SK-N-SH treated with all-trans-retinoic acid at 6 μM for 48 hours (cell line): Measurements from ENCODE around the gene CTNNA3.

Source experiments
- ATAC-seq: fragments of 200-7000 bp; cut with Tn5 transposase; 3 replicates; pipeline ENCODE4 v1.9.1; 2020; ENCODE audit warnings: mild to moderate bottlenecking, moderate library complexity
- ARNTL ChIP-seq: fragments of 450-650 bp; formaldehyde crosslinking; IDR thresholded peaks from 2 replicates; pipeline ENCODE4 v1.5.0; 2020; ENCODE audit warnings: low read depth, mild to moderate bottlenecking, moderate library complexity, borderline replicate concordance
- BACH2 ChIP-seq: fragments of 250-450 bp; sonication (Bioruptor Pico); IDR thresholded peaks from 2 replicates; pipeline ENCODE4 v1.9.0; 2021; ENCODE audit warnings: mild to moderate bottlenecking, borderline replicate concordance
- ESRRG ChIP-seq: fragments of 250-450 bp; sonication (Bioruptor Pico); IDR thresholded peaks from 2 replicates; pipeline ENCODE4 v1.6.1; 2021; ENCODE audit warnings: mild to moderate bottlenecking
- GLIS3 ChIP-seq: fragments of 250-450 bp; sonication (Bioruptor Pico); IDR thresholded peaks from 2 replicates; pipeline ENCODE4 v1.5.0; 2020; ENCODE audit warnings: mild to moderate bottlenecking, moderate library complexity
- ISL1 ChIP-seq: fragments of 250-450 bp; sonication (Bioruptor Pico); IDR thresholded peaks from 2 replicates; pipeline ENCODE4 v2.1.2; 2022; ENCODE audit warnings: mild to moderate bottlenecking, moderate library complexity
- OSR1 ChIP-seq: fragments of 250-450 bp; sonication (Bioruptor Pico); IDR thresholded peaks from 2 replicates; pipeline ENCODE4 v1.8.0; 2022; ENCODE audit warnings: moderate library complexity, mild to moderate bottlenecking, inconsistent platforms
- PPARA ChIP-seq: fragments of 250-450 bp; sonication (Bioruptor Pico); IDR thresholded peaks from 2 replicates; pipeline ENCODE4 v1.5.0; 2020; ENCODE audit warnings: mild to moderate bottlenecking, borderline replicate concordance
- RARB ChIP-seq: fragments of 250-450 bp; sonication (Bioruptor Pico); IDR thresholded peaks from 2 replicates; pipeline ENCODE4 v1.8.0; 2021; ENCODE audit warnings: mild to moderate bottlenecking, moderate library complexity
- TCF4 ChIP-seq: fragments of 250-450 bp; sonication (Bioruptor Pico); IDR thresholded peaks from 2 replicates; pipeline ENCODE4 v1.8.0; 2021; ENCODE audit warnings: mild to moderate bottlenecking, moderate library complexity, borderline replicate concordance
- TOX ChIP-seq: fragments of 250-450 bp; sonication (Bioruptor Pico); IDR thresholded peaks from 2 replicates; pipeline ENCODE4 v1.8.0; 2021; ENCODE audit warnings: mild to moderate bottlenecking, moderate library complexity, borderline replicate concordance
- ZC3H10 ChIP-seq: fragments of 250-450 bp; sonication (Bioruptor Pico); IDR thresholded peaks from 2 replicates; pipeline ENCODE4 v1.5.1; 2021; ENCODE audit warnings: mild to moderate bottlenecking, moderate library complexity
- ZFP3 ChIP-seq: fragments of 250-450 bp; sonication (Bioruptor Pico); IDR thresholded peaks from 2 replicates; pipeline ENCODE4 v1.5.0; 2020; ENCODE audit warnings: mild to moderate bottlenecking, moderate library complexity
- ZFP30 ChIP-seq: fragments of 450-650 bp; formaldehyde crosslinking; IDR thresholded peaks from 2 replicates; pipeline ENCODE4 v1.5.0; 2022; ENCODE audit warnings: mild to moderate bottlenecking, moderate library complexity
- ZNF565 ChIP-seq: fragments of 450-650 bp; formaldehyde crosslinking; conservative IDR thresholded peaks from 2 replicates; pipeline ENCODE4 v1.5.0; 2020; ENCODE audit warnings: low read depth, mild to moderate bottlenecking, moderate library complexity
- ZNF70 ChIP-seq: fragments of 450-650 bp; formaldehyde crosslinking; IDR thresholded peaks from 2 replicates; pipeline ENCODE4 v1.5.0; 2020; ENCODE audit warnings: mild to moderate bottlenecking, moderate library complexity
- ZNF8 ChIP-seq: fragments of 450-650 bp; formaldehyde crosslinking; IDR thresholded peaks from 2 replicates; pipeline ENCODE4 v1.5.0; 2020; ENCODE audit warnings: mild to moderate bottlenecking, moderate library complexity
- TF ChIP-seq, protein P1 (sequence below): fragments of 250-450 bp; sonication (Bioruptor Pico); IDR thresholded peaks from 2 replicates; pipeline ENCODE4 v1.5.0; 2020; ENCODE audit warnings: mild to moderate bottlenecking, moderate library complexity
- TF ChIP-seq, protein P2 (sequence below): fragments of 250-450 bp; sonication (Bioruptor Pico); IDR thresholded peaks from 2 replicates; pipeline ENCODE4 v1.8.0; 2021; ENCODE audit warnings: low read depth, mild to moderate bottlenecking, moderate library complexity, borderline replicate concordance
- TF ChIP-seq, protein P3 (sequence below): fragments of 250-450 bp; sonication (Bioruptor Pico); IDR thresholded peaks from 2 replicates; pipeline ENCODE4 v1.5.1; 2021; ENCODE audit warnings: mild to moderate bottlenecking, moderate library complexity
- TF ChIP-seq, protein P4 (sequence below): fragments of 250-450 bp; sonication (Bioruptor Pico); IDR thresholded peaks from 2 replicates; pipeline ENCODE4 v1.8.0; 2020; ENCODE audit warnings: mild to moderate bottlenecking, moderate library complexity, borderline replicate concordance
- TF ChIP-seq, protein P5 (sequence below): fragments of 250-450 bp; sonication (Bioruptor Pico); IDR thresholded peaks from 2 replicates; pipeline ENCODE4 v1.5.1; 2020; ENCODE audit warnings: low read depth, mild to moderate bottlenecking, moderate library complexity

CTNNA3 gene

DNA sequence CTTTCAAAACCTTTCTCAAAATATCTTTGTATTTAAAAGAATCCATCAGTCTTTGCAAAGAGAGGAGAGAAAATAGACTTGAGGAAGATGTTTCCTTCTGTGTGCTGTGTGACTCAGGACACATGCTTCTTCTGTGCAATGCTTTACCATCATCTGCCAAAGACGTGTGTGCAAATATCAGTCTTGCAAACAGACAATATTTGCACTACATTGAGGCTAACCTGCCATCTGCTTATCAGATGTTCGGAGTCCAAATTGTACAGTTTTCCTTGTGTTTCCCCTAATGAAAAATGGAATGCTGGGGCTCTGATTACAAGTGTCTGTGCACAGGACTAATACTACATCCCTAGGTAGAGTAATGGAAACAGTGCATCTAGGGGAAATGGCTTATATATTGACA is 1123.3 kb downstream of the CTNNA3 start (continued):
- TF ChIP-seq, protein P1, sequence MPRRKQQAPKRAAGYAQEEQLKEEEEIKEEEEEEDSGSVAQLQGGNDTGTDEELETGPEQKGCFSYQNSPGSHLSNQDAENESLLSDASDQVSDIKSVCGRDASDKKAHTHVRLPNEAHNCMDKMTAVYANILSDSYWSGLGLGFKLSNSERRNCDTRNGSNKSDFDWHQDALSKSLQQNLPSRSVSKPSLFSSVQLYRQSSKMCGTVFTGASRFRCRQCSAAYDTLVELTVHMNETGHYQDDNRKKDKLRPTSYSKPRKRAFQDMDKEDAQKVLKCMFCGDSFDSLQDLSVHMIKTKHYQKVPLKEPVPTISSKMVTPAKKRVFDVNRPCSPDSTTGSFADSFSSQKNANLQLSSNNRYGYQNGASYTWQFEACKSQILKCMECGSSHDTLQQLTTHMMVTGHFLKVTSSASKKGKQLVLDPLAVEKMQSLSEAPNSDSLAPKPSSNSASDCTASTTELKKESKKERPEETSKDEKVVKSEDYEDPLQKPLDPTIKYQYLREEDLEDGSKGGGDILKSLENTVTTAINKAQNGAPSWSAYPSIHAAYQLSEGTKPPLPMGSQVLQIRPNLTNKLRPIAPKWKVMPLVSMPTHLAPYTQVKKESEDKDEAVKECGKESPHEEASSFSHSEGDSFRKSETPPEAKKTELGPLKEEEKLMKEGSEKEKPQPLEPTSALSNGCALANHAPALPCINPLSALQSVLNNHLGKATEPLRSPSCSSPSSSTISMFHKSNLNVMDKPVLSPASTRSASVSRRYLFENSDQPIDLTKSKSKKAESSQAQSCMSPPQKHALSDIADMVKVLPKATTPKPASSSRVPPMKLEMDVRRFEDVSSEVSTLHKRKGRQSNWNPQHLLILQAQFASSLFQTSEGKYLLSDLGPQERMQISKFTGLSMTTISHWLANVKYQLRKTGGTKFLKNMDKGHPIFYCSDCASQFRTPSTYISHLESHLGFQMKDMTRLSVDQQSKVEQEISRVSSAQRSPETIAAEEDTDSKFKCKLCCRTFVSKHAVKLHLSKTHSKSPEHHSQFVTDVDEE (CRISPR knock-in tag) = no peak
- no peak for TF ChIP-seq ZNF70 (CRISPR knock-in tag)

DNA sequence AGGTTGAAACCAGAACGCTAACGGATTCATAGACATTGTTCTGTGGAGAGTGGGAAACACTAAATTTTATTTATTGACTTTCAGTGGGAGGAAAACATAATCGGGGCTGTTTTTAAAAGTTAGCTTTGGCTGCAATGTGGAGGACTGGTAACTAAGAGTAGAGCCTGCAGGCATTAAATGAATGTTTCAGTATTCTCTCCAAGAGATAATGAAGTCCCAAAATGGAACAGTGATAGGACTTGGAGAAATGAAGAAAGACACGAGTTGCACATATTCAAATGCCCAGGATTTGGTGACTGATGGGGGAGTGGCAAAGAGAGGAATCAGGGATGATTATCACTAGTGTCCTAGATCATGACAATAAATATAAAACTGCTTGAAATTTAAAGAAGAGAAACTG is 1130.0 kb downstream of the CTNNA3 start:
- TF ChIP-seq, protein P2, sequence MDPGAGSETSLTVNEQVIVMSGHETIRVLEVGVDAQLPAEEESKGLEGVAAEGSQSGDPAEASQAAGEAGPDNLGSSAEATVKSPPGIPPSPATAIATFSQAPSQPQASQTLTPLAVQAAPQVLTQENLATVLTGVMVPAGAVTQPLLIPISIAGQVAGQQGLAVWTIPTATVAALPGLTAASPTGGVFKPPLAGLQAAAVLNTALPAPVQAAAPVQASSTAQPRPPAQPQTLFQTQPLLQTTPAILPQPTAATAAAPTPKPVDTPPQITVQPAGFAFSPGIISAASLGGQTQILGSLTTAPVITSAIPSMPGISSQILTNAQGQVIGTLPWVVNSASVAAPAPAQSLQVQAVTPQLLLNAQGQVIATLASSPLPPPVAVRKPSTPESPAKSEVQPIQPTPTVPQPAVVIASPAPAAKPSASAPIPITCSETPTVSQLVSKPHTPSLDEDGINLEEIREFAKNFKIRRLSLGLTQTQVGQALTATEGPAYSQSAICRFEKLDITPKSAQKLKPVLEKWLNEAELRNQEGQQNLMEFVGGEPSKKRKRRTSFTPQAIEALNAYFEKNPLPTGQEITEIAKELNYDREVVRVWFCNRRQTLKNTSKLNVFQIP = no peak
- TF ChIP-seq ESRRG (CRISPR knock-in tag) (no peak), ZFP3 (CRISPR knock-in tag) (no peak), ZNF565 (CRISPR knock-in tag) (no peak), ZC3H10 (CRISPR knock-in tag) (no peak), ARNTL (no peak), ISL1 (no peak), ZFP30 (no peak), TCF4 (CRISPR knock-in tag) (no peak), PPARA (CRISPR knock-in tag) (no peak), GLIS3 (CRISPR knock-in tag) (no peak), OSR1 (CRISPR knock-in tag) (no peak), BACH2 (CRISPR knock-in tag) (no peak), ZNF8 (CRISPR knock-in tag) (no peak), RARB (no peak), ZNF70 (CRISPR knock-in tag) (no peak)
- TF ChIP-seq, protein P3, sequence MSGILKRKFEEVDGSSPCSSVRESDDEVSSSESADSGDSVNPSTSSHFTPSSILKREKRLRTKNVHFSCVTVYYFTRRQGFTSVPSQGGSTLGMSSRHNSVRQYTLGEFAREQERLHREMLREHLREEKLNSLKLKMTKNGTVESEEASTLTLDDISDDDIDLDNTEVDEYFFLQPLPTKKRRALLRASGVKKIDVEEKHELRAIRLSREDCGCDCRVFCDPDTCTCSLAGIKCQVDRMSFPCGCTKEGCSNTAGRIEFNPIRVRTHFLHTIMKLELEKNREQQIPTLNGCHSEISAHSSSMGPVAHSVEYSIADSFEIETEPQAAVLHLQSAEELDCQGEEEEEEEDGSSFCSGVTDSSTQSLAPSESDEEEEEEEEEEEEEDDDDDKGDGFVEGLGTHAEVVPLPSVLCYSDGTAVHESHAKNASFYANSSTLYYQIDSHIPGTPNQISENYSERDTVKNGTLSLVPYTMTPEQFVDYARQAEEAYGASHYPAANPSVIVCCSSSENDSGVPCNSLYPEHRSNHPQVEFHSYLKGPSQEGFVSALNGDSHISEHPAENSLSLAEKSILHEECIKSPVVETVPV = no peak
- TF ChIP-seq, protein P4, sequence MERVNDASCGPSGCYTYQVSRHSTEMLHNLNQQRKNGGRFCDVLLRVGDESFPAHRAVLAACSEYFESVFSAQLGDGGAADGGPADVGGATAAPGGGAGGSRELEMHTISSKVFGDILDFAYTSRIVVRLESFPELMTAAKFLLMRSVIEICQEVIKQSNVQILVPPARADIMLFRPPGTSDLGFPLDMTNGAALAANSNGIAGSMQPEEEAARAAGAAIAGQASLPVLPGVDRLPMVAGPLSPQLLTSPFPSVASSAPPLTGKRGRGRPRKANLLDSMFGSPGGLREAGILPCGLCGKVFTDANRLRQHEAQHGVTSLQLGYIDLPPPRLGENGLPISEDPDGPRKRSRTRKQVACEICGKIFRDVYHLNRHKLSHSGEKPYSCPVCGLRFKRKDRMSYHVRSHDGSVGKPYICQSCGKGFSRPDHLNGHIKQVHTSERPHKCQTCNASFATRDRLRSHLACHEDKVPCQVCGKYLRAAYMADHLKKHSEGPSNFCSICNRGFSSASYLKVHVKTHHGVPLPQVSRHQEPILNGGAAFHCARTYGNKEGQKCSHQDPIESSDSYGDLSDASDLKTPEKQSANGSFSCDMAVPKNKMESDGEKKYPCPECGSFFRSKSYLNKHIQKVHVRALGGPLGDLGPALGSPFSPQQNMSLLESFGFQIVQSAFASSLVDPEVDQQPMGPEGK (CRISPR knock-in tag) = no peak
- no peak for ATAC-seq

DNA sequence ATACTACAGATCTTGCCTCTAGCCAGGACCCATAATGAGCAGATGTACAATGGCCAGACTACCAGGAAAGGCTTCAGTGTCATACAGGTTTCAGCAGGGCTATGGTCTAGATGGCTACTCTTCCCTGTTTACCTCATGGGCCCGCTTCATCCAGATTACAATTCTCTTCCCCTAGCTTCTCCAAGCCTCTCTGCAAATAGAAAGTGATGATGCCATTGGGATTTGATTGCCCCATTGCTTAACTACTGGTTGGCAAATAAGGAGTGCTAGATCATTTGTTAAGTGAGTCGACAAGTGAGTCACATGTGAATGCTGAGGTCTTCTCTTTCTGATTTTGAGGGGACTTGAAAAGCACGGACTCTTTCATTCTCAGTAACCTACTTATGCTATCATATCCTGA is 1131.7 kb downstream of the CTNNA3 start:
- no peak for TF ChIP-seq BACH2 (CRISPR knock-in tag)
- no peak for TF ChIP-seq ZFP3 (CRISPR knock-in tag)
- TF ChIP-seq, protein P5, sequence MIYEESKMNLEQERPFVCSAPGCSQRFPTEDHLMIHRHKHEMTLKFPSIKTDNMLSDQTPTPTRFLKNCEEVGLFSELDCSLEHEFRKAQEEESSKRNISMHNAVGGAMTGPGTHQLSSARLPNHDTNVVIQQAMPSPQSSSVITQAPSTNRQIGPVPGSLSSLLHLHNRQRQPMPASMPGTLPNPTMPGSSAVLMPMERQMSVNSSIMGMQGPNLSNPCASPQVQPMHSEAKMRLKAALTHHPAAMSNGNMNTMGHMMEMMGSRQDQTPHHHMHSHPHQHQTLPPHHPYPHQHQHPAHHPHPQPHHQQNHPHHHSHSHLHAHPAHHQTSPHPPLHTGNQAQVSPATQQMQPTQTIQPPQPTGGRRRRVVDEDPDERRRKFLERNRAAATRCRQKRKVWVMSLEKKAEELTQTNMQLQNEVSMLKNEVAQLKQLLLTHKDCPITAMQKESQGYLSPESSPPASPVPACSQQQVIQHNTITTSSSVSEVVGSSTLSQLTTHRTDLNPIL (CRISPR knock-in tag) = no peak
- TF ChIP-seq ESRRG (CRISPR knock-in tag) = no peak
- TF ChIP-seq TOX = no peak
- no peak for TF ChIP-seq ZNF70 (CRISPR knock-in tag)
- TF ChIP-seq TCF4 (CRISPR knock-in tag) = no peak
- no peak for TF ChIP-seq OSR1 (CRISPR knock-in tag)
- TF ChIP-seq GLIS3 (CRISPR knock-in tag) = no peak
- TF ChIP-seq ZNF8 (CRISPR knock-in tag) = no peak
- TF ChIP-seq, protein P3 = no peak
- TF ChIP-seq ISL1 = no peak
- no peak for TF ChIP-seq ZNF565 (CRISPR knock-in tag)
- no peak for TF ChIP-seq ZC3H10 (CRISPR knock-in tag)
- TF ChIP-seq RARB = no peak
- TF ChIP-seq ZFP30 = no peak
- TF ChIP-seq ARNTL = no peak
- TF ChIP-seq, protein P4 (CRISPR knock-in tag) = no peak
- TF ChIP-seq, protein P1 (CRISPR knock-in tag) = no peak
- TF ChIP-seq, all 23 proteins: peak for 0
- ATAC-seq = no peak
